B cell (primary cell): Measurements from ENCODE around the gene TSKU.

Experiments used
- CTCF ChIP-seq: fragments of 200-600 bp; IDR thresholded peaks from one replicate; pipeline ENCODE4 v1.8.0; 2022; ENCODE audit warnings: antibody characterized with exemption, mild to moderate bottlenecking
- EZH2 ChIP-seq: IDR thresholded peaks from 2 replicates; pipeline ENCODE4 v1.6.1; 2012; ENCODE audit warnings: borderline replicate concordance, low read depth, mild to moderate bottlenecking, moderate library complexity, low read length; ENCODE audit not compliant: insufficient read depth, poor library complexity, severe bottlenecking

DNA sequence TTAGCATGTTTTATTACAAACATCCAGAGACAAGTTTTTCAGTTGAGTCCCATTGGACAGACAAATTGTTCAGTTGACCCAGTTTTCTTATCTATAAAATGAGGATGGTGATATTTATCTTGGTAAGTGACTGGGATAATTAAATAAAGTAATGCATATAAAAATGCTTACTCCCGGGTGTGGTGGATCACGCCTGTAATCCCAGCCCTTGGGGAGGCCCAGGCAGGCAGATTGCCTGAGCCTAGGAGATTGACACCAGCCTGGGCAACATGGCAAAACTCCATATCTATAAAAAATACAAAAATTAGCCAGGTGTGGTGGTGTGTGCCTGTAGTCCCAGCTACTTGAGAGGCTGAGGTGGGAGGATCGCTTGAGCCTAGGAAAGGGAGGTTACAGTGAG lies 61.9 kb downstream of the TSKU start:
- TF ChIP-seq CTCF = no peak
- no peak for TF ChIP-seq EZH2
